ENCODE measurements around the gene GLB1L2.

The GLB1L2 gene

DNA sequence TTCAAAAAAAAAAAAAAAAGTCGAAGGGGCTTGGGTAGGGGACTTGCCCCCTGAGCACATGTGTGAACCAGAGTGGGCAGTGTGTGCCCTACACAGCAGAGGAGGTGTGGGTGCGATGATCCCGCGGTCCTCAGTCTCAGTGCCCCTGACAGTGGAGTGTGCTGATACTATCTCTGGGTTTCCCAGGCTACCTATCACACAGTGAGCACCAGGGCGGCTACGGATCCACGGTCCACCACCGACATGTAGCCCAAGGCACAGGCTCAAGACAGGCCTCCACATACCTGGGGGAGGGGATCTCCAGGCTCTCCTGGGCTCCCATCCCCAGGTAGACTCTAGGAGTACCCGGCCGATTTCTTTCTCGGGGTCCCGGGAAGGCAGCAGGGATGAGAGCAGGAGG, 71.1 kb downstream of the GLB1L2 start:
- TF ChIP-seq POLR2A (IDR thresholded peaks at IDR 0.05; ENCODE audit: low read depth, low read length) (no peak), PAX5 (IDR thresholded peaks at IDR 0.05; ENCODE audit: insufficient read depth, low read length, severe bottlenecking) (no peak), TAF1 (IDR thresholded peaks at IDR 0.05; ENCODE audit: low read depth, low read length) (no peak), POLR2AphosphoS5 (IDR thresholded peaks at IDR 0.05; ENCODE audit: low read depth, low read length) (no peak), POU2F2 (IDR thresholded peaks at IDR 0.05; ENCODE audit: low read depth, low read length) (no peak), SPI1 (IDR thresholded peaks at IDR 0.05; ENCODE audit: low read depth, low read length) (no peak)
- DNase-seq (ENCODE audit: insufficient read length, low spot score), result no peak
- no peak for FAIRE-seq

DNA sequence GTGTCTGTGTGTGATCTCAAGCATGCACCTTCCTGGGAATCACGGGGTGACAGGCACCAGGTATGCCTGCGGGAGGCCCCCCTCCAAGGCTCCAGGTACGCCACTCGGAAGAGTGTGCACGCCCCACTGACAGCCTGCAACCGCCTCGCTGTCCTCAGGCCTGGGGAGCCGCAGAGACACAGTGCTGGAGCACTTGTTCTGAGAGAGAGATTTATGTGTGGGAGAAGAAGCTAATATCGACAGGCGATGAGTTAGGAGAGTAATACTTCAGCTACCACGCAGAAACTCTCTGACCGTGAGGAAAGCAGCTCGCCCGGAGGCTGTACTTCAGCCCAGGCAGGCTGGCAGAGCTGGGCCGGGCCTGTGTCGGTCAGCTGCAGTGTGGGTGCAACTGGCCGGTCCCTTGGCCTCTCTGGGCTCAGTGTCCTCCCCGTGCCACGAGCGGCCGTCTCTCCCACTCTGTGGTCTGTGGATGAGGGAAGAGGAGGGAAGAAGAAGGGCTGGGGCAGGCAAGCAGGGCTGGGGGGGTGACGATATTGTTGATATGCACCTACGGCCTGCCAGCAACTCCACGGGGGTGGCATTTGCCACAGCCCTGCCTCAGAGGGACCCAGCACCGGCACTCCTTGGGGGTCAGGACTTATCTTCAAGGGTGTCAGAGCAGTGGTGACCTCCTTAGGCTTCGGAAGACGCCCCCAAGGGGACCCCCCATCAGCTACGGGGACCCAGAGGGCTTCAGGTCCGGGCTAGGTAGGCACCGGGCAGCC, 73.0 kb downstream of the GLB1L2 start:
- no peak for FAIRE-seq
- no peak for DNase-seq (ENCODE audit: insufficient read length, low spot score)
- TF ChIP-seq POLR2AphosphoS5 (IDR thresholded peaks at IDR 0.05; ENCODE audit: low read depth, low read length) (no peak), POLR2A (IDR thresholded peaks at IDR 0.05; ENCODE audit: low read depth, low read length) (no peak), SPI1 (IDR thresholded peaks at IDR 0.05; ENCODE audit: low read depth, low read length) (no peak), PAX5 (IDR thresholded peaks at IDR 0.05; ENCODE audit: insufficient read depth, low read length, severe bottlenecking) (no peak), TAF1 (IDR thresholded peaks at IDR 0.05; ENCODE audit: low read depth, low read length) (no peak), POU2F2 (IDR thresholded peaks at IDR 0.05; ENCODE audit: low read depth, low read length) (no peak)

DNA sequence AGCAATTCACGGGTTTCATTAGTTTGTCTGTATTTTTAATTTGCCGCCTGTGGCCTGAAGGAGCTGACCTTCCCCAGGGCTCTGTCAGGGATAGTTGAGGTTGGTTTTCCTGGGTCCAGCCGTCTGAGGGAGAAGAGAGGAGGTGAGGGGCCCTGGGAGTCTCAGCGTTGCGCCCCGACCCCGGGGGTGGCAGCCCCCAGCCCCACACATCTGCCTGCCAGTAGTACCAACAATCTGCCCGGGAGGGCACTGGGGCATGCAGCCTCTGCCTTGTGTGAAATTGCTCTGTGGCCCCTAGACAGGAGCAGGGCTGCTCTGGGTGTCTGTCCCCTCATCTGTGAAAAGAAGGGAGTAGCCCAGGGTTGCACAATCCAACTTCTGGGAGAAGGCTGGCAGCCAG, 73.6 kb downstream of the GLB1L2 start:
- FAIRE-seq (no peak), DNase-seq (ENCODE audit: insufficient read length, low spot score) (no peak)
- TF ChIP-seq SPI1 (IDR thresholded peaks at IDR 0.05; ENCODE audit: low read depth, low read length), result no peak

DNA sequence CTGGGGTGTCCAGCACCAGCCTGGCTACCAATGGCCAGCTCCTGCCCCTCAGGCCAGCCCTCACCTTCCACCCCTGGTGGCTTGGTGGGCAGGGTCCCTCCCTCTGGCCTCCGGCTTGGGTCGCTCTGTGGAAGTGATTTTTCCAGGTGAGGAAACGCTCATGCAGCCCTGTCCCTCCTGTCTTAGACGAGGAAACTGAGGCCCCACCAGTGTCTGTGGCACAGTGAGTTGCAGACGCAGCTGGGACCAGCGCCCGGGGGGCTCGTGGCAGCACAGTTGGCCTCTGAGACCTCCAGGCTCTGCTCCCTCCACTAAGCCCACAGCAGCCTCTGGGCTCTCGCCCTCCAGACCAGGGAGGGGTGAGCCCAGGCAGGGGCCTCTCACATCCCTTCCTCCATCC, 74.1 kb downstream of the GLB1L2 start:
- DNase-seq (ENCODE audit: insufficient read length, low spot score) (no peak), FAIRE-seq (no peak)
- TF ChIP-seq POLR2AphosphoS5 (IDR thresholded peaks at IDR 0.05; ENCODE audit: low read depth, low read length) (no peak), POLR2A (IDR thresholded peaks at IDR 0.05; ENCODE audit: low read depth, low read length) (no peak), TAF1 (IDR thresholded peaks at IDR 0.05; ENCODE audit: low read depth, low read length) (no peak), PAX5 (IDR thresholded peaks at IDR 0.05; ENCODE audit: insufficient read depth, low read length, severe bottlenecking) (no peak), POU2F2 (IDR thresholded peaks at IDR 0.05; ENCODE audit: low read depth, low read length) (no peak), SPI1 (IDR thresholded peaks at IDR 0.05; ENCODE audit: low read depth, low read length) (no peak)

DNA sequence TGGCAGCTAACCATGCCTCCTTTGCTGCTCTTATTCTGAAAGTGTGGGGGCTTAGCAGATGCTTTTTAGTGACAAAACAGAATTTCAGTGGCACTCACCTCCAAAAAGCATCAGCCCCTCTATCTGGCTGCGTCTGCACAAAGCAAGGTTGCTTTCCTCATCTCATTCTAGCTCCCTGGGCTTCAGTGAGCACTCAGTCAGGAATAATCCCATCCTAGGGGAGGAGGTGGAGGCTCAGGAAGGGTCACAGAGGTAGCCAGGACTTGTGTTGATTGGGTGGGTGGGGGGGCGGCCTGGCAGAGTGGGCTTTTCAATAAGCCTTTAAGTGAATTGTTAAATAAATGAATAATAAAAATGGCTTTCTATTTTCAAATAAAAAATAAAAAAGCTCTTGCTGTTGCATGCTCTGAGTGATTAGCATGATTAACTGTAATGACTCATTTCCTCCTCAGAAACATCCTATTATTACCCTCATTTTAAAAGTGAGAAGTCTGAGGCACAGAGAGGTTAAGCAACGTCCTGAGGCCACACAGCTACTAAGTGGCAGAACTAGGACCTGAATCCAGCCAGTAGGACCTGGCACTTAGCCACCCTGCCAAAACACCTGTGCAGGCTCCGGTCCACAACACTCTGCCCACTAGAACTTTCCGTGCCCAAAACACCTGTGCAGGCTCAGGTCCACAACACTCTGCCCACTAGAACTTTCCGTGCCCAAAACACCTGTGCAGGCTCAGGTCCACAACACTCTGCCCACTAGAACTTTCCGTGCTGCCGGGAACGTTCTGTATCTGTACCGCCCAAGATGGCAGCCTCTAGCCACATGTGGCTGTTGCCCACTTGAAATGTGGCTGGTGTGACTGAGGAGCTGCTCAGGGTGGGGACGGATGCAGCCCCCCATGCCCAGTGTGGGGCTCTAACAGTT, 74.7 kb downstream of the GLB1L2 start:
- DNase-seq (ENCODE audit: insufficient read length, low spot score) (no peak), FAIRE-seq (no peak)
- TF ChIP-seq TAF1 (IDR thresholded peaks at IDR 0.05; ENCODE audit: low read depth, low read length) (no peak), SPI1 (IDR thresholded peaks at IDR 0.05; ENCODE audit: low read depth, low read length) (no peak), POLR2A (IDR thresholded peaks at IDR 0.05; ENCODE audit: low read depth, low read length) (no peak), POU2F2 (IDR thresholded peaks at IDR 0.05; ENCODE audit: low read depth, low read length) (no peak), POLR2AphosphoS5 (IDR thresholded peaks at IDR 0.05; ENCODE audit: low read depth, low read length) (no peak), PAX5 (IDR thresholded peaks at IDR 0.05; ENCODE audit: insufficient read depth, low read length, severe bottlenecking) (no peak)

DNA sequence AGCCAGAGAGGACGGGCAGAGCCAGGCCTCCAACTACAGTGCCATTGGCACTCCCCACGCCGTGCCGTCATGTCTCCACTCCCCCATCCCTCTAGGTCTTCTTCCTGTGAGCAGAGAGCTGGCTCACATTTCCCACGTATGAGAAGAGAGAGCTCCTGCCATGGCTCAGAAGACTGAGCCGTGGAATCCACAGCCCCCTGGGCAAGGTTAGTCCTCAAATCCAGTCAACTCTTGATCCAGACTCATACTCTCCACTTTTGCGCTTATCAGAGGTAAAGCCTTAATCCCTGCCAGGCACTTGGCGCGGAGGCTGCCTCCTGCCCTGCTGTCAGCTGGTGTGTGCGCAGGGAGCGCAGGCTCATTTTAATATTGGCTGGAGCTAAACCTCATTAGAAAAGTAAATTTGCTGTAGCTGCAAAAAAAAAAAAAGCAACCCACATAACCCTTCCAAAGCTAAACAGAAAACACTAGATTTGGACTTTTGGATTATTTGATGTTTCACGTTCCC, 75.6 kb downstream of the GLB1L2 start:
- DNase-seq (ENCODE audit: insufficient read length, low spot score), result no peak
- FAIRE-seq, result no peak
- no peak for TF ChIP-seq TAF1 (IDR thresholded peaks at IDR 0.05; ENCODE audit: low read depth, low read length)

DNA sequence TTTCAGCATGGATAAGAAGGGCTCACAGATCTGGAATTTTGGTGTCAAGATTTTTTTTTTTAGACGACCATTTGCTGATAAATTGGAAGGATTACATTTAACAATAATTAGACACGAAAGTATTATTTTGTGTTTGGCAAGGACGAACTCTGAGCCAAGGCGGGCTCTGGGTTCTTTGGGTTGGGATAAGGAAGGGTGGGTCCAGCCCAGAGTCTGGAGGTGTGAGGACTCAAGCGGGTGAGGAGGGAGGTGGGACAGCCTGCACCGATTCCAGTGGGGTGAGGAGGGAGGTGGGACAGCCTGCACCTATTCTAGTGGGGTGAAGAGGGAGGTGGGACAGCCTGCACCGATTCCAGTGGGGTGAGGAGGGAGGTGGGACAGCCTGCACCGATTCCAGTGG, 76.1 kb downstream of the GLB1L2 start:
- TF ChIP-seq PAX5 (IDR thresholded peaks at IDR 0.05; ENCODE audit: insufficient read depth, low read length, severe bottlenecking) (no peak), SPI1 (IDR thresholded peaks at IDR 0.05; ENCODE audit: low read depth, low read length) (no peak), POU2F2 (IDR thresholded peaks at IDR 0.05; ENCODE audit: low read depth, low read length) (no peak), POLR2AphosphoS5 (IDR thresholded peaks at IDR 0.05; ENCODE audit: low read depth, low read length) (no peak), POLR2A (IDR thresholded peaks at IDR 0.05; ENCODE audit: low read depth, low read length) (no peak), TAF1 (IDR thresholded peaks at IDR 0.05; ENCODE audit: low read depth, low read length) (no peak)
- no peak for DNase-seq (ENCODE audit: insufficient read length, low spot score)
- FAIRE-seq, result no peak

DNA sequence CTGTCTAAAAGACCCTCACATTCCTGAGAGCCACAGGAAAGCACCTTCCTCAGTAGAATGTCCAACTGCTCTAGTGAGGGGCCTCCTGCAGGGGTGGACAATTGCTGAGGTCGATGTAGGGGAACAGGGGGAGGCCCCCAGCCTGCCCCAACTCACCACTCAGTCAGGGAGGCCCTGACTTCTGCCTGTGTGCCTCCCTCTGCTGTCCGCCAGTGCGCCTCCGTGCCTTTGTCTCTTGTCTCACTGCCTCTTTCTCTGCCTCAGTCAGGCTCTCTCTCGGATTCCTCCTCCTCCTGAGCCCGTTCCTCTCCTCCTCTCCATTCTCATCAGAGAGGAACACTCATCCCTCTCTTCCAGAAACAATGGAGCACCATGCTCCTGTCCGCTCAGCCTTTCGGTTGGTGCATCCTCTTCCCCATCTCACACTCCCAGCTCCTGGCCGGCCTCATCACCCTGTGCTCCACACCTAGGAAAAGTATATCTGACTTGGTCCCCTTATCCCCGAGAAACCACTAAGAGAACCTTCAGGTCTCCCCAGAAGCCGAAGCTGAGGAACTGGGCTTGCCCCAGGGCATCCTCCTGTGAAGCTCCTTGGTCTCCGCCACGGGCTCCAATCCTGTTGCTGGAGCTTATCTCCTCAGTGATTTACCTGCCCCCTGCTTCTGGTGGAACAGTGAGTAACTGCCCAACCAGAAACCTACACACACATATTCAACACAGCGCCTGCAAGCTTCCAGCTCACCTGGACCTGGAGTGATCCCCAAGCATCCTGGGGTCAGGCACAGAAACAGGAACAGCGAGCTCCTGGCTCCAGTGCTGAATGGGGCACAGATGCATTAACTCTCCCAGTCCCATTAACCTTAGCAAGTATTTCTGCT, 78.0 kb downstream of the GLB1L2 start:
- FAIRE-seq (no peak), DNase-seq (ENCODE audit: insufficient read length, low spot score) (no peak)
- no peak for TF ChIP-seq SPI1 (IDR thresholded peaks at IDR 0.05; ENCODE audit: low read depth, low read length)
- no peak for TF ChIP-seq POLR2A (IDR thresholded peaks at IDR 0.05; ENCODE audit: low read depth, low read length)
- no peak for TF ChIP-seq PAX5 (IDR thresholded peaks at IDR 0.05; ENCODE audit: insufficient read depth, low read length, severe bottlenecking)
- TF ChIP-seq TAF1 (IDR thresholded peaks at IDR 0.05; ENCODE audit: low read depth, low read length), result no peak

DNA sequence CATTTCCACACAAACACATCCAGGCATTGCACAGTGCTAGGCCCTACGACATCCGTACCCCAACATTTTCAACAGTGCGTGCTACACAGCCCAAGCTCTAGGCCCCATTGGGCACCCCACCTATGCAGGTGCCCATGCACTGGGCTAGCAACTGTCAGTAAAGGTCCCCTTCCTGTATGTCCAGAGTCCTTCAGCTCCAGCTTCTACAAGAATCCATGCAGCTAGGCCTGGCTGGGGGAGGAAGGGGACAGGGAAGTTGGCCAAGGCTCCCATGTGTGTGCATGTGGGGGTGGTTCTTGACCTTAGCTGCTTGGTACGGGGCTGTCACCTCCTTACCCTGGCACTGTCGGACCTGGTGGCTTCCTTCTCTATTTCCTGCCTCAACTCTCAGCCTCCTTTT, 79.0 kb downstream of the GLB1L2 start:
- FAIRE-seq (no peak), DNase-seq (ENCODE audit: insufficient read length, low spot score) (no peak)
- TF ChIP-seq SPI1 (IDR thresholded peaks at IDR 0.05; ENCODE audit: low read depth, low read length) (no peak), POU2F2 (IDR thresholded peaks at IDR 0.05; ENCODE audit: low read depth, low read length) (no peak)
